ENCODE results near the gene MICALL2. TPM values are rescaled to one million over a fixed set of nuclear protein-coding genes. Genes with fewer than 3 reads are reported as not detected.

MICALL2 gene
- total and polyA plus RNA-seq, 2 donors from 2014 or later: 16.6 to 53.4 TPM

- intact Hi-C loops (cut with DNase I): no loop called here
- Histone ChIP-seq H3K27me3 (ENCODE audit: control insufficient read depth, insufficient read depth, low read length) (no peaks in the 10 kb centered on the region), H3K9ac (ENCODE audit: low read length in 3 of 3) (no peak overlapping the region), H3K36me3 (ENCODE audit: control insufficient read depth in 2 of 3, insufficient read depth in 3 of 3, low read length in 3 of 3) (no peaks in the 10 kb centered on the region), H3K9me3 (ENCODE audit: control insufficient read depth in 2 of 3, insufficient read depth in 1 of 3, low read length in 3 of 3) (no peaks in the 10 kb centered on the region), H3K4me1 (ENCODE audit: control insufficient read depth in 2 of 3, insufficient read depth in 2 of 3, low read depth in 1 of 3, low read length in 3 of 3) (peaks cover 0 to 2% (median 0%) of the 10 kb centered on the region in 3 donors), H3K4me3 (ENCODE audit: low read length in 3 of 3) (no peak overlapping the region), H3K27ac (ENCODE audit: low read depth in 2 of 2, low read length in 2 of 2) (no peak overlapping the region)
- DNase-seq (no peak), FAIRE-seq (no peak)
- no peak for TF ChIP-seq CTCF (IDR thresholded peaks at IDR 0.05; ENCODE audit: borderline replicate concordance, extremely low read depth, insufficient read depth)
Measured at GRCh38 chr7:1415389-1415990, 43.8 kb downstream of the MICALL2 start.

GRCh38 chr7:1413936-1414639, 45.2 kb downstream of the MICALL2 start:
- intact Hi-C loops (cut with DNase I): no loop called here
- no peak overlapping the region for H3K9ac ChIP-seq (ENCODE audit: low read length in 3 of 3)

GRCh38 chr7:1412322-1413261, 46.7 kb downstream of the MICALL2 start:
- intact Hi-C loops (cut with DNase I): no loop called here
- H3K4me3 ChIP-seq (ENCODE audit: low read length in 3 of 3): no peak overlapping the region
- no peak overlapping the region for H3K27ac ChIP-seq (ENCODE audit: low read depth in 2 of 2, low read length in 2 of 2)
- peak; percentile 92 to 95 (median 93) for DNase-seq
- H3K4me1 ChIP-seq (ENCODE audit: control insufficient read depth in 2 of 3, insufficient read depth in 2 of 3, low read depth in 1 of 3, low read length in 3 of 3): peaks cover 0 to 2% (median 0%) of the 10 kb centered on the region in 3 donors
- H3K9me3 ChIP-seq (ENCODE audit: control insufficient read depth in 2 of 3, insufficient read depth in 1 of 3, low read length in 3 of 3): no peaks in the 10 kb centered on the region
- TF ChIP-seq CTCF (IDR thresholded peaks at IDR 0.05; ENCODE audit: borderline replicate concordance, extremely low read depth, insufficient read depth): peak; percentile 77
- no peaks in the 10 kb centered on the region for H3K36me3 ChIP-seq (ENCODE audit: control insufficient read depth in 2 of 3, insufficient read depth in 3 of 3, low read length in 3 of 3)
- peaks cover 3% of the 10 kb centered on the region for H3K27me3 ChIP-seq (ENCODE audit: control insufficient read depth, insufficient read depth, low read length)
- FAIRE-seq: no peak
- no peak overlapping the region for H3K9ac ChIP-seq (ENCODE audit: low read length in 3 of 3)

More at GRCh38 chr7:1413936-1414639, 45.2 kb downstream of the MICALL2 start:
- Histone ChIP-seq H3K9me3 (ENCODE audit: control insufficient read depth in 2 of 3, insufficient read depth in 1 of 3, low read length in 3 of 3) (no peaks in the 10 kb centered on the region), H3K4me3 (ENCODE audit: low read length in 3 of 3) (no peak overlapping the region), H3K36me3 (ENCODE audit: control insufficient read depth in 2 of 3, insufficient read depth in 3 of 3, low read length in 3 of 3) (no peaks in the 10 kb centered on the region), H3K27ac (ENCODE audit: low read depth in 2 of 2, low read length in 2 of 2) (no peak overlapping the region), H3K27me3 (ENCODE audit: control insufficient read depth, insufficient read depth, low read length) (no peaks in the 10 kb centered on the region), H3K4me1 (ENCODE audit: control insufficient read depth in 2 of 3, insufficient read depth in 2 of 3, low read depth in 1 of 3, low read length in 3 of 3) (peaks cover 0 to 2% (median 0%) of the 10 kb centered on the region in 3 donors)
- FAIRE-seq (no peak), DNase-seq (no peak)
- no peak for TF ChIP-seq CTCF (IDR thresholded peaks at IDR 0.05; ENCODE audit: borderline replicate concordance, extremely low read depth, insufficient read depth)
